SK-N-SH (cell line): ENCODE results near the gene RNF168. TPM values are rescaled to one million over a fixed set of nuclear protein-coding genes. Genes with fewer than 3 reads are reported as not detected.

Source experiments
- CHD2 ChIP-seq: fragments of 150-350 bp; IDR thresholded peaks from 2 replicates; pipeline ENCODE4 v1.6.1; 2018; ENCODE audit warnings: low read length; ENCODE audit not compliant: partially characterized antibody
- ELF1 ChIP-seq: IDR thresholded peaks from 2 replicates; pipeline ENCODE4 v1.4.0; 2012
- EP300 ChIP-seq, 2 experiments: IDR thresholded peaks; 2 replicates each; pipeline versions ENCODE4 v1.4.0 to v1.6.1; 2012; ENCODE audit warnings: borderline replicate concordance in 1 of 2, low read depth in 1 of 2, low read length in 1 of 2
- GATA2 ChIP-seq: sonication (generic); formaldehyde crosslinking; IDR thresholded peaks from 2 replicates; pipeline ENCODE4 v1.5.0; 2020; ENCODE audit warnings: mild to moderate bottlenecking, missing genetic modification reagents
- MEF2A ChIP-seq: IDR thresholded peaks from 2 replicates; pipeline ENCODE4 v1.4.0; 2012; ENCODE audit warnings: low read depth, borderline replicate concordance
- RFX5 ChIP-seq: IDR thresholded peaks from 2 replicates; pipeline ENCODE4 v1.6.1; 2012; ENCODE audit warnings: mild to moderate bottlenecking, improper control_type of control experiment, low read length
- SIN3A ChIP-seq: IDR thresholded peaks from 2 replicates; pipeline ENCODE4 v1.6.1; 2012; ENCODE audit warnings: low read depth, mild to moderate bottlenecking, low read length, moderate library complexity, borderline replicate concordance
- TAF1 ChIP-seq: IDR thresholded peaks from 2 replicates; pipeline ENCODE4 v1.6.1; 2012; ENCODE audit warnings: low read depth, mild to moderate bottlenecking, low read length, moderate library complexity, borderline replicate concordance
- polyA plus RNA-seq, 3 experiments: library from polyadenylated mRNA; depleted of rRNA; stranded (reverse); fragments of >200 nt; gene quantifications; 2 replicates each; pipeline ENCODE4 v1.2.3, GENCODE V29; 2012
- TF ChIP-seq, protein P1 (sequence below): IDR thresholded peaks from 2 replicates; pipeline ENCODE4 v1.6.1; 2012; ENCODE audit warnings: mild to moderate bottlenecking, low read depth, low read length, moderate library complexity
- TF ChIP-seq, protein P2 (sequence below): IDR thresholded peaks from 2 replicates; pipeline ENCODE4 v1.4.0; 2012; ENCODE audit warnings: low read depth, borderline replicate concordance
- TF ChIP-seq, protein P3 (sequence below): IDR thresholded peaks from 2 replicates; pipeline ENCODE4 v1.4.0; 2012; ENCODE audit warnings: low read depth, borderline replicate concordance
- TF ChIP-seq, protein P4 (sequence below): fragments of 200-600 bp; sonication (generic); IDR thresholded peaks from 2 replicates; pipeline ENCODE4 v1.6.1; 2017; ENCODE audit warnings: antibody characterized with exemption, mild to moderate bottlenecking, moderate library complexity

Gene RNF168
- polyA plus RNA-seq, 1 of the 3 experiments (the other 2 are of a cell fraction) = 1.9 TPM

DNA sequence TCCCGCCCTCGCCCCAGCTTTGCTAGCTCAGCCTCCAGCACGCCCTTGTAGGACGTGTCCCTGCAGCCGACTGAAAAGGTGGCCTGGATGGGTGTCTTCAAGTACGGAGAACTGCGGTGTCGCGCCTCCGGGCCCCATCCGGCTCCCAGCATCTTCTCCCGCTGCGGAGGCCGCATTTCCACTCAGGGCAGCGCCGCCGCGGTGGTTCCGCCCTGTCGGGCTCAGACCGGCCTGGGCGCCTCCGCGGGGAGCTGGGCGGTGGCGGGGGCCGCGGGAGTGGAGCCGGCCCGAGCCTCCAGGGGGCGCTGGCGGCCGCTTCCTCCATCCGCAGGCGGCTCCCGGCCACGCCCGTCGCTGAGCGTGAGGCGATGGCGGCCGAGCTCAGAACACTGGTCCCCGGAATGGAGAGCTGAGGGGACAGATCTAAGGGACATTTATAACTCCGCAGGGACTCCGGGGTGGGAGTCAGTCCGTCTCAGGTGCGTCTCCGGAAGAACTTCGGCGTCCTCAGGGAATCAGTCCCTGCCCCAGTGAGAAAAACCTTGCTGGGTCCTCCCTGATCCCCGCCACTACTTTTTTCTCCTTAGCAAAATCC, 25.2 kb upstream of the RNF168 start (continued):
- TF ChIP-seq TAF1 (peak; percentile 61; the same call in 1 of the 2 replicates), MEF2A (no peak), ELF1 (no peak), GATA2 (CRISPR knock-in tag) (no peak), SIN3A (peak; percentile 43; the same call in 1 of the 2 replicates), CHD2 (no peak), RFX5 (no peak), EP300 (IDR thresholded peaks at IDR 0.05; ENCODE audit: borderline replicate concordance in 1 of 2, low read depth in 1 of 2, low read length in 1 of 2) (no peak)
- TF ChIP-seq, protein P1, sequence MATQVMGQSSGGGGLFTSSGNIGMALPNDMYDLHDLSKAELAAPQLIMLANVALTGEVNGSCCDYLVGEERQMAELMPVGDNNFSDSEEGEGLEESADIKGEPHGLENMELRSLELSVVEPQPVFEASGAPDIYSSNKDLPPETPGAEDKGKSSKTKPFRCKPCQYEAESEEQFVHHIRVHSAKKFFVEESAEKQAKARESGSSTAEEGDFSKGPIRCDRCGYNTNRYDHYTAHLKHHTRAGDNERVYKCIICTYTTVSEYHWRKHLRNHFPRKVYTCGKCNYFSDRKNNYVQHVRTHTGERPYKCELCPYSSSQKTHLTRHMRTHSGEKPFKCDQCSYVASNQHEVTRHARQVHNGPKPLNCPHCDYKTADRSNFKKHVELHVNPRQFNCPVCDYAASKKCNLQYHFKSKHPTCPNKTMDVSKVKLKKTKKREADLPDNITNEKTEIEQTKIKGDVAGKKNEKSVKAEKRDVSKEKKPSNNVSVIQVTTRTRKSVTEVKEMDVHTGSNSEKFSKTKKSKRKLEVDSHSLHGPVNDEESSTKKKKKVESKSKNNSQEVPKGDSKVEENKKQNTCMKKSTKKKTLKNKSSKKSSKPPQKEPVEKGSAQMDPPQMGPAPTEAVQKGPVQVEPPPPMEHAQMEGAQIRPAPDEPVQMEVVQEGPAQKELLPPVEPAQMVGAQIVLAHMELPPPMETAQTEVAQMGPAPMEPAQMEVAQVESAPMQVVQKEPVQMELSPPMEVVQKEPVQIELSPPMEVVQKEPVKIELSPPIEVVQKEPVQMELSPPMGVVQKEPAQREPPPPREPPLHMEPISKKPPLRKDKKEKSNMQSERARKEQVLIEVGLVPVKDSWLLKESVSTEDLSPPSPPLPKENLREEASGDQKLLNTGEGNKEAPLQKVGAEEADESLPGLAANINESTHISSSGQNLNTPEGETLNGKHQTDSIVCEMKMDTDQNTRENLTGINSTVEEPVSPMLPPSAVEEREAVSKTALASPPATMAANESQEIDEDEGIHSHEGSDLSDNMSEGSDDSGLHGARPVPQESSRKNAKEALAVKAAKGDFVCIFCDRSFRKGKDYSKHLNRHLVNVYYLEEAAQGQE = no peak
- TF ChIP-seq, protein P2, sequence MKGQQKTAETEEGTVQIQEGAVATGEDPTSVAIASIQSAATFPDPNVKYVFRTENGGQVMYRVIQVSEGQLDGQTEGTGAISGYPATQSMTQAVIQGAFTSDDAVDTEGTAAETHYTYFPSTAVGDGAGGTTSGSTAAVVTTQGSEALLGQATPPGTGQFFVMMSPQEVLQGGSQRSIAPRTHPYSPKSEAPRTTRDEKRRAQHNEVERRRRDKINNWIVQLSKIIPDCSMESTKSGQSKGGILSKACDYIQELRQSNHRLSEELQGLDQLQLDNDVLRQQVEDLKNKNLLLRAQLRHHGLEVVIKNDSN = no peak
- TF ChIP-seq, protein P3, sequence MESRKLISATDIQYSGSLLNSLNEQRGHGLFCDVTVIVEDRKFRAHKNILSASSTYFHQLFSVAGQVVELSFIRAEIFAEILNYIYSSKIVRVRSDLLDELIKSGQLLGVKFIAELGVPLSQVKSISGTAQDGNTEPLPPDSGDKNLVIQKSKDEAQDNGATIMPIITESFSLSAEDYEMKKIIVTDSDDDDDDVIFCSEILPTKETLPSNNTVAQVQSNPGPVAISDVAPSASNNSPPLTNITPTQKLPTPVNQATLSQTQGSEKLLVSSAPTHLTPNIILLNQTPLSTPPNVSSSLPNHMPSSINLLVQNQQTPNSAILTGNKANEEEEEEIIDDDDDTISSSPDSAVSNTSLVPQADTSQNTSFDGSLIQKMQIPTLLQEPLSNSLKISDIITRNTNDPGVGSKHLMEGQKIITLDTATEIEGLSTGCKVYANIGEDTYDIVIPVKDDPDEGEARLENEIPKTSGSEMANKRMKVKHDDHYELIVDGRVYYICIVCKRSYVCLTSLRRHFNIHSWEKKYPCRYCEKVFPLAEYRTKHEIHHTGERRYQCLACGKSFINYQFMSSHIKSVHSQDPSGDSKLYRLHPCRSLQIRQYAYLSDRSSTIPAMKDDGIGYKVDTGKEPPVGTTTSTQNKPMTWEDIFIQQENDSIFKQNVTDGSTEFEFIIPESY = no peak
- TF ChIP-seq, protein P4, sequence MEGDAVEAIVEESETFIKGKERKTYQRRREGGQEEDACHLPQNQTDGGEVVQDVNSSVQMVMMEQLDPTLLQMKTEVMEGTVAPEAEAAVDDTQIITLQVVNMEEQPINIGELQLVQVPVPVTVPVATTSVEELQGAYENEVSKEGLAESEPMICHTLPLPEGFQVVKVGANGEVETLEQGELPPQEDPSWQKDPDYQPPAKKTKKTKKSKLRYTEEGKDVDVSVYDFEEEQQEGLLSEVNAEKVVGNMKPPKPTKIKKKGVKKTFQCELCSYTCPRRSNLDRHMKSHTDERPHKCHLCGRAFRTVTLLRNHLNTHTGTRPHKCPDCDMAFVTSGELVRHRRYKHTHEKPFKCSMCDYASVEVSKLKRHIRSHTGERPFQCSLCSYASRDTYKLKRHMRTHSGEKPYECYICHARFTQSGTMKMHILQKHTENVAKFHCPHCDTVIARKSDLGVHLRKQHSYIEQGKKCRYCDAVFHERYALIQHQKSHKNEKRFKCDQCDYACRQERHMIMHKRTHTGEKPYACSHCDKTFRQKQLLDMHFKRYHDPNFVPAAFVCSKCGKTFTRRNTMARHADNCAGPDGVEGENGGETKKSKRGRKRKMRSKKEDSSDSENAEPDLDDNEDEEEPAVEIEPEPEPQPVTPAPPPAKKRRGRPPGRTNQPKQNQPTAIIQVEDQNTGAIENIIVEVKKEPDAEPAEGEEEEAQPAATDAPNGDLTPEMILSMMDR = peak; percentile 62
